Effector CD4-positive, alpha-beta T cell (primary cell): ENCODE measurements around the gene NAE1.

ENCODE experiments used
- DNase-seq: peaks from one replicate; pipeline ENCODE4 v3.0.0-alpha.2; 2020

NAE1 gene

DNA sequence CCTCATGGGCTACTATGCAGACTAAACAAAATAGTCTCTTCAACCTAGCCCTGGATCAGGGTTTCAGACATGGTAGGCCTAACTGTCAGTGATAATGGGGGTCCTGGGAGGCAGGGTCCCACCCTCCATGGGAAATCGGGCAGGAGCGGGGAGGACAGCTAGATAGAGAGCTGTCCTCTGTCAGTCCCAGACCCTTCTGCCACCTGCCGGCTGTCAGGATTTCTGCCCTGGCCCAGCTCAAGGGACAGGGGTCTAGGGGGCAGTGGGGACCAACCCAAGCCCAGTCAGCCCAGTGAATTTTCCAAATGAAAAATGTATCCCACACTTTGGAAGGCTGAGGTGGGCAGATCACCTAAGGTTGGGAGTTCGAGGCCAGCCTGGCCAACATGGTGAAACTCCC, 18.8 kb upstream of the NAE1 start:
- no peak for DNase-seq

DNA sequence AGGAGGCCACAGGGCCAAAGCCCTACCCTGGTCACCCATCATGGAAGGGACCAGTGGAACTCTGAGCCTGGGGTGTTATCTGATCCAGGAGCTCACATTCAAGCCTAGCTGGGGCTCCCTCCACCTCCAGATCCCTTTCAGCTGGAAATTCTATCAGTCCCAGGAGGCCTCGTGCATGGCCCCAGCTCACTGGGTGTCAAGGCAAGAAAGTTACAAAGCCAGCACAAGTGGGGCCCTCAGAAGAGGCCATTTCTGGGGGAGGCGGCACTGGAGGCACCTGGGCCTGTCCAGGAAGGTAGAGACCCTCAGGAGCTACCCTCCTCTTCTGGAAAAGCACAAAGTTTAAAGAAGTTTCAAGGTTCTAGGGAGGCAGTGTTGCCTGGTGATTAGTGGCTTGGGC, 18.2 kb upstream of the NAE1 start:
- DNase-seq, result no peak

DNA sequence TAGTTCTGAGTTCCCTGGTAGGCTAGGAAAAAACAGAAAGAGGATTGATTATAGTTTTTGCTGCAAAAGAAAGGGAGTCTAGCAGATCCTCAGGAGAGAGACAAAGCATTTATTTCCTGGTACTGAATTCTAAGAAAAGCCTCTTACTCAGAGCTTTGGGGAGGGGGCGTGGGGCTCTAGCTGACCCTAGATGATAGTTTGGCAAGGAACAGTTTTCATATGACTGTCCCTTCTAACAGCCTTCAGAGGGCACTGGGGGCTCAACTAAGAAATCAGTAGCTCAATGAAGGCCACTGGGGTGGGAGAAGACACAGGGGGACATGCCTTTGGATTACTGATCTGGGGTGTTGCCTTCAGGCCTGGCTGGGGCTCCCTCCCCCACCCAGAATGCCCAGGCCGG, 17.4 kb upstream of the NAE1 start:
- DNase-seq, result no peak

DNA sequence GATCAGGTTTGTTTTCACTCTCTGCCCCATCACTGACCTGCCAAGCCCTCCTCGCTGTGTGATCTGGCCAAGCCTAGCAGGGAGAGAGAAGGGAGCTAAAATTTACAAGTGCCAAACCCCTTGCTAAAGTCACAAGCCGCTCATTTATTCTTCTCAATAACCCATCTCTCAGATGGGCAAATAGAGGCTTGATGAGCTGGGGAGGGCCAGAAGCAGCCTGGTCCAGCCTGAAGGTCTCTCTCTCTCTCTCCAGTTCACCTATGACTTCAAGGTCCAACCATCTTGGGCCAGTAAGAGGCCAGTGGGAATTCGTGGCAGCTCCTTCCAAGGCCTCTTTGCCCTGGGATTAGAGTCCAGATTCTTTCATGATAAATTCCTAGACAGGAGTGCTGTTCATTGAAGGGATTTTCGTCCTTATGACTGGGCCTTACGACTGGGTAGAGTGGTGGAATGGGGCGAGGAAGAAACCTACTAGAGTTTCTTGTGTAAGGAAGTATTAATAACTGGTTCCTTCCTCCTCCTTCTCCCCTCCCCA, 16.8 kb upstream of the NAE1 start:
- no peak for DNase-seq

DNA sequence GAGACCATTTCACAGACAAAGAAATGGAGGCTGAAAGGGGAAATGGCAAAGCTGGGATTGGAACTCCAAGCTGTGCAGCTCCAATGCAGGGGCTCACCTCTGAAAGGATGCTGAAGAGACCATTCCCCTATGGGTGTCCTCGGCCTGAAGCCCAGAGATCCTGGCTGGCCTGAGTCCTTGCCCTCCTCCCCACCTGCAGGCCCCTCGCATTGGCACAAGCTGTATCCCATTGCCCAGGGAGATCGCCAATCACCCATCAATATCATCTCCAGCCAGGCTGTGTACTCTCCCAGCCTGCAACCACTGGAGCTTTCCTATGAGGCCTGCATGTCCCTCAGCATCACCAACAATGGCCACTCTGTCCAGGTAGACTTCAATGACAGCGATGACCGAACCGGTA, 16.1 kb upstream of the NAE1 start:
- DNase-seq, result no peak

DNA sequence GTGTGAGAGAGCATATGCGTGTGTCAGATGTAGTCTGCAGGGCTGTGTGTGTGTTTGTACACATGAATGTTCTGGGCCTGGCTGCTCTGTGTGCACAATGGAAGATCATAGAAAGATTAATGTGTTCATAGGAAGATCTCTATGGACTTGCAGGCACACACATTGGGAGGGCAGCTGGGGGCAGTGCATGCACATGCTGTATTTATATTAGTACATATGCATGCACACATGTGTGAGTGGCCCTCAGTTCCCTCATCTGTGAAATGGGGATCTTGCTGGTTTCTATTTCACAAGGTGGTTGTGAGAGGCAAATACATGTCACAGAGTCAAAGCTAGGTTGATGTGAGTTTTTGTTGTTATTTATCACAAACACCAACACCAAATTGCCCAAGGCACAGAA, 15.5 kb upstream of the NAE1 start:
- no peak for DNase-seq

DNA sequence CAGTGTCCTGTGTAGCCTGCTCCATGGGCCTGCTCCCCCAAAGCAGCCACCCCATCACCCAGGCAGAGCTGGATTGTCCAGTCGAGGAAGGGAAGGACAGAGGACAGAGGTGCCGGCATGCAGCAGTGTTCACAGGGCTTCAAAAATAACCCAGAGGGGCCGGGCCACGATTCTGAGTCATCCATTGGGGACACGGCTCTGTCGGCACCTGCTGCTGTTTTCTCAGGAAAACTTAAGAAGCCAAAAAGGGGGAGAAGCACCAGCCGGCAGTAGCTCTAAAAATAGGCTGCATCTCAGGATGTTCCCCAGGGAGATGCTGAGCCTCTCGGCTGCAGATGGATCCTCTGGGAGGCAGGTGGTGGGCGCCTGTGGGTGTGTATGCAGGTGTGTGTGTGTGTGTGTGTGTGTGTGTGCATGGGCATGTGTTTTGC, 15.0 kb upstream of the NAE1 start:
- no peak for DNase-seq

DNA sequence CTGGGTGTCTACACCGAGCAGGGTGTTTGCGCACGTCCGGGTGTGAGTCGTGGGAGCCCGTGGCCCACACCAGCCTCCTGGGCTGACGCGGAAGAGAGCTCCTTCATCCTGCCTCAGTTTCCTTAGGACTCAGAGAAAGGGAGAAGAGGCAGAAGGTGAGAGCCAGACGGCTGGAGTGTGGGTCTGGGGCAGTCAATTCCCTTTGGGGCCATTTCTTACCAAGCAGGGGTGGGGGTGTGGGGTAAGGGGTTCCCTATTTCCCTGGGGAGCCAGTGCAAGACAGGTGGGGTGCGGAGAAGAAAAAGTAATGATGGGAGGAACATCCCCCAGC, 14.3 kb upstream of the NAE1 start:
- DNase-seq, result no peak

DNA sequence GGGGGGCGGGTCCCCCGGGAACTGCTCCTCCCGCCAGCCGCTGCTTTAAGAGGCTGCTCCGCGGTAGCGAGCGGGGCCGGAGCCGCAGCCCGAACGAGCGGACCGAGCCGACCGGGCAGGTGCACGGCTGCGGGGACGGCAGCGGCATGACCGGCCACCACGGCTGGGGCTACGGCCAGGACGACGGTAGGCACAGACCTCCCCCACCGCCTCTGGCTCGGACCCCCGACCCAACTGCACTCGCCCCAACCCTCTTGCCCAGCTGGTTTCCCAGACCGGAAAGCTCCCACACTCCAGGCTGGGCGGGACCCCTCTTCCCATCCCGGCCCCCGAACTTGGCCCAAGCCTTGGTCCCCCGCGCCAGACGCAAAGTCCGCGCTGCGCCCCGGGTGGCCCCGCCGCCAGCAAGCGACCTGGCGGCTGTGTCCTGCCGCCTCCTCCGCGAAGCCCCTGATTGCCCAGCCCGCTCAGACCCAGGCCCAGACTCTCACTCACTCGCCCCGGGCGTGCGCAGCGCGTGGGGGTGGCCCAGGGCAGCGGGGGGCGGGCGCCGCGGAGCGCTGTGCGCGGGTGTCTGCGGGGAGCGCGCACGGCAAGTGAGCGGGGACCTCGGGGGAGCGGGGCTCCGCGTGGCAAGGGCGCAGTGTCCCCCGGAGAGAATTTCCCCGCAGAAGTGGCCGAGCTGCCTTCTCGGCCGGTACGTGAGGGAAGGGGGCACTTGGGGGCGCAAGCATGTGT, 13.7 kb upstream of the NAE1 start, which contains the start of gene CA7:
TSS of gene CA7 (plus strand) at position 73 of the 738 bp plus-strand sequence. CDS start at position 147, 74 bp downstream.
- DNase-seq, result no peak

DNA sequence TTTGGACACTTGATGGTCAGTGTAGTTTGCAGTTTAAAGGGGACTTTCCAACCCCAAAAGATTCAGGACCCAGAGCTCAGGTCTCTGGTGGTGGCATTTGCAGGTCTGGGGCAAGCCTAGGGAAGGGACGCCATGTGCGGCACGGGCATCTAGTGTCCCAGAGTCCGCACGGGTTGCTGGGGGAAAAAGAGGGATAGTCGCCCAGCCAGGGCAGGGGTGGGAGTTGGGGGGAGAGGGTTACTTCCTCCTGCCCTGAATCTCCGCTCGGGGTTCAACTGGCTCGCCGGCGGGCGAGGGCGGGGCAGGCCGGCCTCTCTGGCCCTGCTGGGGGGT, 13.2 kb upstream of the NAE1 start:
- no peak for DNase-seq

DNA sequence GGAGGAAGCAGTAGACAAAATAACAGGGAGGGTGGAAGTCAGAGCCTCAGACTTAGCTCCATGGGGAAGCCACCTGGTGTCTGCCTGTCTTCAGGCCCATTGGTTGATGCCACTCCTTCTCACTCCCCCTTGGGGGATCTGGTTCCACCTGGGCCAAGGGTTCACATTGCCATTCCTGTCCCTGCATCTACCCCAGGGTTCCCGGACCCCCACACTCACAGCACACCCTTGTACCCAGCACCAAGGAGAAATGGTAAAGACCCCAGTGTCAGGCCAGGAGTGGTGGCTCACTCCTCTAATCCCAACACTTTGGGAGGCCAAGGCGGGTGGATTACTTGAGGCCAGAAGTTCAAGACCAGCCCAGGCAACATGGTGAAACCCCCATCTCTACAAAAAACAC, 12.4 kb upstream of the NAE1 start:
- DNase-seq, result no peak

DNA sequence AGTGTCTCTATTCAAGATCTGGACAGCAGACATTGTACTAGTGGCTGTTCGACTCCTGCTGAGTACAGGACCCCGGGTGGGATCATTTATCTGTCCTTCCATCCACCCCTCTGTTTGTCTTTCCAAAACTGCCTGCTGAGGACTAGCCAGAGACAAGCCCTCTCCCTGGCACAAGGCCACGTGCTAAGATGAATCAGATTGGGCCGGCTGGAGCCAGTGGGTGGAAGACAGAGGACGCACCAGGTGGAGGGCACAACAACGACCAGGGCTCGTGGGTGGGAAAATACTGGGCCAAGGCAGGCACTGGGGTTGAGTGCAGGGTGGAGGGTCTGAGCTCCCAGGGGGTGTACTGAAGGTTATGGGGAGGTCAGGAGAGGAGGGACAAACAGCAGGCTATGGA, 12.0 kb upstream of the NAE1 start:
- no peak for DNase-seq

DNA sequence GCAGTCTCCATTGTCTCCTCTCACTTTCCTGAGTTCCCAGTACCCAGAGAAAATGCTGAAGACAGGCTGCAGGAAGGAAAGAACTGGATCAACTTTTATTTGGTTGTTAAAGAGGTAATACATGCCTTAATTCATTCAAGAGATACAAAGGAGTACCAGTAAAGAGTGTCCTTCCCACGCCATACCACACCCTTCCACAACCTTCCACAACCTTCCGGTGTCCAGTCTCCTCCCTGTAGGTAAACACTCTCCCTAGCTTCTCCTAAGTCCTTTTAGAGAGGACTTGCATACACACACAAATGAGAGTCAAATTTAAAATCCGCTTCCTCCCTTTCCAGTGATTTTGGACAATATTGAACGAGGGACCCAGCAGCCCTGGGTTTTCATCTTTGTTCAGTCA, 10.6 kb upstream of the NAE1 start:
- DNase-seq, result no peak

DNA sequence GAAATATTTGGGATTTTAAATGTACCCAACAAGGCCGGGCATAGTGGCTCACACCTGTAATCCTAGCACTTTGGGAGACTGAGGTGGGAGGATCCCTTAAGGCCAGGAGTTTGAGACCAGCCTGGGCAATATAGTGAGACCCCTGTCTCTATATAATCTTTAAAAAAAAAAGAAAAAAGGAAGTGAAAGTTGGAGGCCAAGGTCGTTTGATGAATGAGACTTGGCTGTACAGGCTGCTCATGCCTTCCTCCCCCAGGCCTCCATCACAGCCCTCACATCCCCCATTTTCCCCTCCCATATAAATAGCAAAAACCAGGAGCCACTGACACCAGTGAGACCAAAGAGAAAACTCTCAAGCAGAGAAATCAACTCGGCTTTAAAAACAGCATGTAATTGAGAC, 10.1 kb upstream of the NAE1 start:
- DNase-seq, result no peak

DNA sequence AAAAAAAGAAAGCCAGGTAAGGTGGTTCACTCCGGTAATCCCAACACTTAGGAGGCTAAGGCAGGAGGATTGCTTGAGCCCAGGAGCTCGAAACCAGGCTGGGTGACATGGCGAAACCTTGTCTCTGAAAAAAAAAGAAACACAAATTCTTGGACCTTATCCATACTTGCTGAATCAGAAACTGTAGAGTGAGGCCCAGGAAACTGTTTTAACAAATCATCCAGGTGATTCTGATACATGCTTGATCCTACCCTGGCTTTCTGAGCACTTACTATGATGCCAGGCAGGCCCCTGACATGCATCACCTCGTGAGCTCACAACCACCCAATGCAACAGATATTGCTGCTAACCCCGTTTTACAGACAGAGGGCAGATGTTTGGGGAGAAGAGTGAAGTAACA, 4.0 kb upstream of the NAE1 start:
- no peak for DNase-seq

DNA sequence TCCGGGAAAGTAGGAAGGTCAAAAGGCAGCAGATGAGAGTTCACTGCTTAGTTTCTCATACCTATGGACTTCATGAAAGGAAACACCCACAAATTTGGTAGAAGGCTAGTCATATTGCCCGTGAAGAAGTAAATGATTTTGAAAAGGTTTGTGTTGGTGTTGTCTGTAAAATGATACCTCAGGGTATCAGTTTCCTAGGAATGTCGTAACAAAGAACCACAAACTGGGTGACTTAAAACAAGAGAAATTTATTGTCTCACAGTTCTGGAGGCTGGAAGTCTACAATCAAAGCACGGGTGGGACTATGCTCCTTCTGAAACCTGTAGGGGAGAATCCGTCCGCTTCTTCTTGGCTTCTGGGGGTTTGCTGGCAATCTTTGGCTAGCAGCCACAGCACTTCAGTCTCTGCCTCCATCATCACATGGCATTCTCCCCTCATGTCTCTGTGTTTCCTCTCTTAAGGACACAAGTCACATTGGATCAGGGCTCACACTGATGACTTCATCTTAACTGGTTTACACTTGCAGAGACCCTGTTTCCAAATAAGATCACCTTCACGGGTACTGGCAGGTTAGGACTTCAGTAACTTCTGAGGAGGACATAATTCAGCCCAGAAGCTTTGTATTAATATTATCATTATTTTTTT, 2.0 kb upstream of the NAE1 start:
- no peak for DNase-seq

DNA sequence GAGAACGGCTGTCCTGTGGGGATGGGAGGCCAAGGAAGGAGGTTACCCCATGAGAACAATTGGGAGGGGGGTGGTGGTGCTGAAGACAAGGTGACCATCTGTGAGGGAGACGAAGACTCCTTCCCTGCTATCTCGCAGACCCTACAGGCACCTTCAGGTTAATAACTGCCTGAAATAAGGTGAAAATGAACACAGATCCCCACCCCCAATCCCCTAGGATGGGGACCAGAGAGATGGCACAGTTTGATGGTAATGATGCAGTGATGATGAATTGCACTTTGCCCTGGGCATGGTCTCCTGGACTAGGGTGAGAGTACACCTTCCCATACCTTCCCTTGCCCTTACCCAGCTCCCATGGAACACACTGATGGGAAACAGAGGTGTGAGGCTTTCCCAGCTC, 1.4 kb upstream of the NAE1 start:
- DNase-seq, result no peak

DNA sequence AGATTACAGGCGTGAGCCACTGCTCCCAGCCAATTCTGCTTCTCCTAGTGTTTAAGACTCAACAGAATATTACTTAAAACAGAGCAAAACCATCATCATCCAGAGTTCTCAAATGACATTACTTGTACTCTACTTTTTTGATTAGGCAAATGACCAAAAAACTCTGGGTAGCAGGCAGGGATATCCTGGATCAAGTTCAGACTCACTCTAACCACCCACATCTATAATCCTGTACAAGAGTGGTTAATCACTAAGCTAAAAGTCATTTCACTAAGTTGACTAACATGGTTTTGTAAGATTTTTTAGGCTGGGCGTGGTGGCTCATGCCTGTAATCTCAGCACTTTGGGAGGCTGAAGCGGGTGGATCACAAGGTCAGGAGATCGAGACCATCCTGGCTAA, 6.8 kb downstream of the NAE1 start:
- DNase-seq, result no peak

DNA sequence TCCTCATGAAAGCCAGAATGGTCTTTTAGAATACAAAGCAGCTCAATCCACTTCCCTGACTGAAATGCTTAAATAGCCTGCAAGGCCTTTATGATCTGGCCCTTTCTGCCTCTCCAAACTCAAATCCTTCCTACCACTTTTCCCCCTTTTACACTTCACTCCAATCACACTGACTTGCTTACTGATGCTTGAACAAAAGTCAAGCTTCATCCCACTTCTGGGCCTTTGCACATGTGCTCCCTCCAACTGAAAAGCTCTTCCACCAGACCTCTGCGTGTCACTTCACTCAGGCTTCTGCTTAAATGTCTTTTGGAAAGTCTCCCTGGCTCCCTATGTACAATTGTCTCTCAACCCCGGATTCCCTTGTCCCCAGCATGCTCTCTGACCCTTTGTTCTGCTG, 16.0 kb downstream of the NAE1 start:
- no peak for DNase-seq

DNA sequence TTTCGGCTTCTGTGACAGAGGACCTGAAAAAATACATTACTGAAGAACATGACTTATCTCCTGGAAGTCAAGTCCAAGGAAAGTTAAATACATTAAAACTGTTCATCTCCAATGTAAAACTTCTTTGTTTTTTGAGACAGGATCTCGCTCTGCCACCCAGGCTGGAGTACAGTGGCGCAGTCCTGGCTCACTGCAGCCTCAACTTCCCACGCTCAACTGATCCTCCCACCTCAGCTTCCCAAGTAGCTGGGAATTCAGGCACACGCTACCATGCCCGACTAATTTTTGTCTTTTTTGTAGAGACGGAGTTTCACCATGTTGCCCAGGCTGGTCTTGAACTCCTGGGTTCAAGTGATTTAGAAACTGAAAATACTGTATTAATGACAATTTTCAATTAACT, 19.7 kb downstream of the NAE1 start:
- DNase-seq, result no peak

DNA sequence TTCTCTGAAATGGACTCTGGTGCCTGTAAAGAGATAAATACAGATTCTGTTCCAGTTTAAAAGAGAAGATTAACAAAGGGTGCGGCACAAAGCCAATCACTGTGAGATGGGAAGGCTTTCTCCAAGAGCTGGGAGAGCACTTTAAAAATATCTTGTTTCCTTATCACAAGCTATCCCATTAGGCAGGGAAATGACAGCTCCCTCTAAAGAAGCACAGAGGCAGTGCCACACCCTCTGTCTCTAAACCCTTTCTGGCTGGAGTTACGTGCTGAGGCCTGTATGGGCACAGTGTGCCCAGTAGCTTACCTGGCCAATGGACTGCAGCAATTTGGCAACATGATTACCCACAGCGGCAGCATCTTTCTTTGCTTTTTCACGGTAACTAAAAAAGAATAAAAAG, 20.4 kb downstream of the NAE1 start:
- no peak for DNase-seq

DNA sequence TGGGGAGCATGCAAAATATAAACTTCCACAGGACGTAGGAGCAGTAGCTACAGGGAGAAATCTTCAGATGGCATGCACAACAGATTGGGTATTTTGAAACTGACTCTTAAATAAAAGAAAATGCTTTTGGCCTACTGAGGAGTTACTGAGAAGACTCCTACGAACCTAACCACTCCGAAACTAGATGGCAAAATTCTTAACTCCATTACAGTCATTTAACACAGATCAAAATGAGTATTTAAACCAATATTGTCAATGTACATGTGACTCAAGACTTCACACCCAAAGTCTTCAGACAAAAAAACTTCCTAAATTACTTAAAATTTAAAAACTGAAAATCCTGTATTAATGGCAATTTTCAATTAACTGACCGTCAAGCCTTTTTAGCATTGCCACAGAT, 21.0 kb downstream of the NAE1 start:
- no peak for DNase-seq

DNA sequence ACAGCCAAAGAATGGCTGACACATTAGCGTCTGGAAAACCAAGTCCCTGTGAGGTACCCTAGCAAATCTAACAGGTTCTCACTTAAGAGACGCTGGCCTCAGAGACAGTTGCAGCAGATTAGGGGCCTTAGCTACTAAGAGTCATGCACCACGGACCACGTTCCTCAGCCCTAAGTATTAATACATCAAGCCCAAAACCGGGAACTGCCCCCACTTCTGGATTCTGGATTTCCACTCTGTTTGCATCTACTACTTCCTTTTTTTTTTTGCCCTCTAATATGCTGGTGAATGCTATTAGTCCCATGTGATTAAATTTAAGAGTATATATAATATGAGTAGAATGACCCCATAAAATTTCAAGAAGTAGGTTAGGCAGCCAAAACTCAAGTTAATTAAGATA, 28.6 kb downstream of the NAE1 start:
- DNase-seq, result no peak

DNA sequence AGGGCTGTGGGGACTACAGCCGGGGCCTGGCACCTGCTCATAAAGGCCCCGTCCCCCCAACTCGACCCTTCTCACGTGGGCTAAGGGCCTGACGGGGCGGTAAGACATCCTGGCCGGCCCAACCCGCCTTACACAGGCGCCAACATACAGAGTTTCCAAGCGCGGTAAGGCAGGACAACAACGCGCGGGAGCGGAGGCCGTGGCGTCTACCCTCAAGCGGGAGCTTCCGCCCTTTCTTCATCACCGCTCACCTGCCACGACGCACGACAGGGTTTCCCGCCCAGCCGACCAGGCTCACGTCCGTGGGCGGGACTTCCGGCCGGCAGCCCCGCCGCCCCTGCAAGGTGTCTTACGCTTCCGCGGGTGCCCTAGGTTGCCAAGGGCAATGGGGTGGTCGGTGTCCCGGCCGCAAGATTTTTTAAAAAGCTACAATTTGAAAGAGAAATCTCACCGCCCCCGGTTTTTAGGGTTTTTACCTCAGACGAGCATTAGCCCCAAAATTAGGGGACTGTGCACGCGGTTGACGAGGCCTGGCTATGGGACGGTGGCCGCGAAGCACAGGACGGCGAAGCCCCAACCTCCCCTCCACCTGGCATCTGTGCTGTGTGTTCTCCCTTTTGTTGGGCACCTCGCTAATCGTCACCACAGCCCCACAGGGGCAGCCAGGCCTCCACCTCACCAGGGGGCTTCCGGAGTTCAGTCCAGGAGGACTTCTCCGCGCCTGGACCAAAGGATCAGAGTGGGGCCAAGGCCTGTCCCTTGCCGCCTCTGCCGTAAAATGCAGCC, 29.3 kb downstream of the NAE1 start, which contains the start of gene TERB1:
TSS of gene TERB1 (minus strand) at position 265 of the 786 bp plus-strand sequence. CDS start 4,786 bp downstream, outside the sequence.
- no peak for DNase-seq
